Fibroblast of peridontal ligament (primary cell): Measurements from ENCODE around the gene KCTD8.
"Not testable (repeated sequence)": the region's sequence is repeated elsewhere in the genome, so short reads cannot be mapped to it uniquely, and the experiment has no call there.

Source experiments
- DNase-seq: peaks from one replicate; pipeline ENCODE4 v3.0.0-alpha.2; 2010; ENCODE audit errors: extremely low read depth

The KCTD8 gene

DNA sequence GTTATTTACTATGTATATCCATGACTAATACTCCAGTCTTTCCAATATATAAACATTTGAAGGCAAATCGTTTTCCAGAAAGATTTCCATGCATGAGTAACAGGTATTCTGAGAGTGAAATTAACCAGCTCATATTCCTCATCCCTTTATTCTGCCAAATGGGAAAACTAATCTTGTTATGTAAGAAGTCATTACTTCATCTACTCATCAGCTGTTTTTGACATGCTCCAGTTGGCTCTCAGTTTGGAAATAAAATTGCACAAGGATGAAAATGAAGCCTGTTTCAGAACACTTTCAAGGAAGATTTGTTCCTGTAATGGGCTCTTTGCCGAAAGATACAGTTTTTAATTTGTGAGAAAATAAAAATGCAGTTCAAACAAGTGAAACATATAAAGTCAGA, 121.9 kb downstream of the KCTD8 start:
- no peak for DNase-seq

- DNase-seq, result no peak
Measured at GRCh38 chr4:44320833-44321232, 127.8 kb downstream of the KCTD8 start.

- no peak for DNase-seq
Measured at GRCh38 chr4:44319129-44319528, 129.5 kb downstream of the KCTD8 start.

DNA sequence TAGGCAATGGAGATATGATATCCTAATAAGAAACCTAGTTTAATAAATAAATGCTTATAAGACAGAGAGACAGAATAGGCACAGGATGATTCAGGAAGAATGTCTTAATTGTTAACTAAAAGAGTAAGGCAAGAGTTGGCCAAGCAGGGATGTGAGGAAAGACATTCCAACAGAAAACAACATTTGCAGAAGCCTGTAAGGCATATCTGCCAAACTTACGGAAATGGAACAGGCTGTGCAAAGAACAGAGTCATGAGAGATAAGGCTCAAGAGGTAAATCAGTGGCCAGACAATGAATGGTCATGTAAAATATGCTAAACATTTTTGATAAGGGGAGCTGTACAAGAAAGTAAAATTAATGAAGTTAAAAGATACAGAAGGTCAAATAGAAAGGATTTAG, 134.9 kb downstream of the KCTD8 start:
- no peak for DNase-seq

GRCh38 chr4:44287505-44287904, 161.1 kb downstream of the KCTD8 start:
- no peak for DNase-seq

DNA sequence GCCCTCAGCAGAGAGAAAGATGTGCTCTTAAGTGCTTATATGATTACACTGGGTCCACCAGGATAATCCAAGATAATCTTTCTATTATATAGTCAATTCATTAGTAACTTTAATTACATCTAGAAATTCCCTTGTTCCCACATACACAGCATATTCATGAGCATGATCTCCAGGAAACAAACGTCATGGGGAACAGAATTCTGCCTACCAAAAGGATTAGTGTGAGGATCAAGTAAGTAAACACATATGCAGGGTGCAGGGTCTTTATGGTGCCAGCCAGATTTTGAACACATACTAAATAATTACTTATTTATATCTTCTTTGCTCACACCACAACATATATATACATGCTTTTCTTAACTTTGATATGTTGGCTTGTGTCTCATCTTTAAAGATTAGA, 169.1 kb downstream of the KCTD8 start:
- no peak for DNase-seq

DNA sequence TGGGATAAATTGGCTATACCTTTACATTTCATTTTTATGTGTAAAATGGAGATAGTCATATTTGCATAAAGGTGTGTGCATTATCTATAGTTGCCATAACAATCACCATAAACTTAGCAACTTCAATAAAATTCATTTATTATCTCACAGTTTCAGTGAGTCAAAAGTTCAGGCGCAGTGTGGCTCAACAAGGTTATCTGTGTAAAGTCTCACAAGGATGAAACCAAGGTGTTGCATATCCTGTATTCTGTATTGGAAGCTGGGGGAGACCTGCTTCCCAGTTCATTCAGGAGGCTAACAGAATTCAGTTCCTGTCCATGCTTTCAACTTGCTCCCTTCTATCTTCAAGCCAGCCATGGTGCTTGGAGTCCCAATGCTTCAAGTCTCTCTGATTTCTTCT, 169.5 kb downstream of the KCTD8 start:
- no peak for DNase-seq

DNA sequence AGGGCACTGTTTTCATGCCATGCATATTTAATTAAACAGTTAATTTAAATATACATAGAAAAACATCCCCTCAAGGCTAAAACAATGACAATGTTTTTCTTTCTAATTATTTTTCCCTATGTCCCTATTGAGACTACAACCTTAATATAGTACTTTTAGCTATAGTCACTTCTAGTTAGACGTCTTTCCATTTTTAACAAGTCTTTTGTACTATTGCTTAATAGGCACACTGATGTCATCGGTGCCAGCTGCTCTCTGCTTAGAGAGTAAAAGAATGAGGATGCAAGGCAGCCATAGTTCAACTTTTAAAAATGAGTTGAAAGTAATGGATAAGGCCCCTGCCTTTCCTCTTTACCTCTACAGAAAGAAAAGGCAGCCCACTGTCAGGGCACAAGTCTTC, 191.1 kb downstream of the KCTD8 start:
- DNase-seq, result no peak

DNA sequence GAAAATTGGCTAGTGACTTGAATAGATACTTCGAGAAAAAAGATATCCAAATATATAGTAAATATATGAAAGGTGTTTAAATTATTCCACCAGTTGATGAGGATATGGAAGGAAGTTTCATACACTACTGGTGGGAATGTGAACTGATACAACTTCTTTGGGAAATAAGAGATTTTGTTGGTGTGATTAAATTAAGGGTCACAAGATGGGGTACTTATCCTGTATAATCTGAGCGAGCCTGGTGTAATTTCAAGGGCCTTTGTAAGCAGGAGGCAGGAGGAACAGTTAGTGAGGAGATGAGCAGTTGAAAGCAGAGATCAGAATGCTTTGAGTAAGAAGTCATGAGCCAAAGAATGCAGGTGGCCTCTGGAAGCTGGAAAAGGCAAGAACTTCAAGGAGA, 192.2 kb downstream of the KCTD8 start:
- no peak for DNase-seq

- no peak for DNase-seq
Measured at GRCh38 chr4:44237643-44238042, 211.0 kb downstream of the KCTD8 start.

- no peak for DNase-seq
Measured at GRCh38 chr4:44235897-44236296, 212.7 kb downstream of the KCTD8 start.

DNA sequence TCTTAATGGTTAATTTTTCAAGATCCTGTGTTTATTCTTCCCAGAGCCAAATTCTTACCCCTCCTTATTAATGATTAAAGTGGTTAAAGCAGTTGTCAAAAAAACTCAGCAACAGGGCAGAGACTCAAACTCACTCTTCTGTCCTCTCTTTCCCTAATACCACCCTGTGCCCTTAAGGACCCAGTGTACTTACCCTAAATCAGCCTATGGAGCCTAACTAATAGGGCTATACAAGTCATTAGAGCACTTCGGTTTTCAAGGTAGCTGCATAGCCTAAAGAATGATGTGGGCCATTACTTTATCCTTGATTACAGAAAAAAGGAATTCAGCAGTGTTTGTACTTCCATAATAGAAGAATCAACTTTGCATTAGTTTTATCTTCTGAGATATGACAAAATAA, 216.3 kb downstream of the KCTD8 start:
- DNase-seq, result no peak

GRCh38 chr4:44231006-44231405, 217.6 kb downstream of the KCTD8 start:
- DNase-seq, result no peak

- DNase-seq, result no peak
Measured at GRCh38 chr4:44228326-44228725, 220.3 kb downstream of the KCTD8 start.

GRCh38 chr4:44221407-44221806, 227.2 kb downstream of the KCTD8 start:
- no peak for DNase-seq

DNA sequence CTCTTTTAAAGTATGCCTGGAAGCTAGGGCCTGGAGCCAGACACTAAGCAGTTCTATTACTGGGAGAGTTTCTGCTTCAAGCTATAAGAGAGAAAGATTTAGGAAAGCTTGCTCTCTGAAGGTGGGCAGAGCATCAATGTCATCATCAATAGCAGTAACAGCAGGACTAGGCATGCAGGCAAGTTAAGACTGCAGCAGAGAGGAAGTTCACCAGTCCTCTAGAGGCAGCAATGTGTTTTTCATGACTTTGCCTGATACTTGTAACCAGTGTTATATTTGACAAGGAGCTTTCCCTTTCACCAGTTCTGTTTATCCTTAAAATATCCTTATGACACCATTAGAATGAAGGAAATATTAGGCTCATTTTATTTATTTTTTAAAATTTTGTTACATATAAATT, 237.9 kb downstream of the KCTD8 start:
- DNase-seq, result no peak

DNA sequence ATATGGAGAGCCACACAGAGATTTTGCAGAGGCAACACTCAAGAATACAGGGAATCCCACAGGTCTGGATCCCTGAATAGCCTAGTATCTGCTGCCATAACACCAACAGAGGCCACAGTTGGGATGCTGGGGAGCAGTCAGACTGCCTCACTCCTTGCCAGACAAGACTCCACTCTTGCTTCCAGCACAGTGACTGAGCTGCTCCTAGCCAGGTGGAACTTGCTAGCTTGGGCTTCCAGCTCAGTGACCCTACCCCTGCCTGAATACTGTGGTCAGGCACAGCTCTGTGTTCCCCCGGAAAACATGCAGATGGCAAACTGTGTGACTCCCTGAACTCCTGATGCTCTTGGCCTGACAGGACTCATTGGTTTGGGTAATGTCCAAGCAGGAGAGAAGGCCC, 251.8 kb downstream of the KCTD8 start:
- no peak for DNase-seq

GRCh38 chr4:44194365-44194764, 254.2 kb downstream of the KCTD8 start:
- DNase-seq, result no peak

- no peak for DNase-seq
Measured at GRCh38 chr4:44186850-44187246, 261.8 kb downstream of the KCTD8 start.

DNA sequence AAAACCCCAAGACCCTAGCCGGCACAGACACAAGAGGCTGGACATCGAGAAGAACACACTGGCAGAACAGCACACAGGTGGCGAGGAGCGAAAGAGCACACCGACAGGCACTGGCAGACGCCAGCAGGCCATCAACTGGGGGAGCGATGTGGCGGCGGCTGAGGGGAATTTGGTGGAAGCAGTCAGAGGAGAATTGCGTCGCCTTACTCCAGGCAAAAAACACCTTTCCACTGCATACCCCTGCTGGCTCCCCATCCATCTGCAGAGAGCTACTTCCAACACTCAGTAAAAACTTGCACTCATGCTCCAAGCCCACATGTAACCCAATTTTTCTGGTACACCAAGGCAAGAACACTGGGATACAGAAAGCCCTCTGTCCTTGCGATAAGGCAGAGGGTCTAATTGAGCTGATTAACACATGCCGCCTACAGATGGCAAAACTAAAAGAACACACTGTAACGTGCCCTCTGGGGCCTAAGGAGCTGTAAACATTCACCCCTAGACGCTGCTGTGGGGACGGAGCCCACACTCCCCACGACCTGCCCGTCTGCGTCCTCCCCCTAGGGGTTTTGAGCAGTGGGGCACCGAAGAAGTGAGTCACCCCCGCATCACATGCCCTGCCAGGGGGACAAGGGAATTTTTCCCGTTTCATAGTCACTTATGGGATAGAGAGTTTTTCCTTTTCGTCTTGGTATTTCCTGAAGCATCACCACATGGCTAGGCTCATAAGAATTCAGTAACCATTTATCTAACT, 262.3 kb downstream of the KCTD8 start:
- no peak for DNase-seq

DNA sequence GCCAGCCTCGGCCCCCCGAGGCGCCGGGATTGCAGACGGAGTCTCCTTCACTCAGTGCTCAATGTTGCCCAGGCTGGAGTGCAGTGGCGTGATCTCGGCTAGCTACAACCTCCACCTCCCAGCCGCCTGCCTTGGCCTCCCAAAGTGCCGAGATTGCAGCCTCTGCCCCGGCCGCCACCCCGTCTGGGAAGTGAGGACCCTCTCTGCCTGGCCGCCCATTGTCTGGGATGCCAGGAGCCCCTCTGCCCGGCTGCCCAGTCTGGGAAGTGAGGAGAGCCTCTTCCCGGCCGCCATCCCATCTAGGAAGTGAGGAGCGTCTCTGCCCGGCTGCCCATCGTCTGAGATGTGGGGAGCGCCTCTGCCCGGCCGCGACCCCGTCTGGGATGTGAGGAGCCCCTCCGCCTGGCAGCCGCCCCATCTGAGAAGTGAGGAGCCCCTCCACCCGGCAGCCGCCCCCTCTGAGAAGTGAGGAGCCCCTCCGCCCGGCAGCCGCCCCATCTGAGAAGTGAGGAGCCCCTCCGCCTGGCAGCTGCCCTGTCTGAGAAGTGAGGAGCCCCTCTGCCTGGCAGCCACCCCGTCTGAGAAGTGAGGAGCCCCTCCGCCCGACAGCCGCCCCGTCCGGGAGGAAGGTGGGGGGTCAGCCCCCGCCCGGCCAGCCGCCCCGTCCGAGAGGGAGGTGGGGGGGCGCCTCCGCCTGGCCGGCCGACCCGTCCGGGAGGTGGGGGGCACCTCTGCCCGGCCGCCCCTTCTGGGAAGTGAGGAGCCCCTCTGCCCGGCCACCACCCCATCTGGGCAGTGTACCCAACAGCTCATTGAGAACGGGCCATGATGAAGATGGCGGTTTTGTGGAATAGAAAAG, 266.9 kb downstream of the KCTD8 start:
- not testable (repeated sequence) for DNase-seq

- not testable (repeated sequence) for DNase-seq
Measured at GRCh38 chr4:44167766-44168165, 280.8 kb downstream of the KCTD8 start.

- no peak for DNase-seq
Measured at GRCh38 chr4:44165938-44166337, 282.7 kb downstream of the KCTD8 start.
